Muscle layer of duodenum (tissue), 2 donors: ENCODE data around the gene PAX3.

Source experiments
- H3K27ac ChIP-seq: one replicate; pipeline ENCODE4 v1.7.0; 2013; ENCODE audit warnings: mild to moderate bottlenecking, low read length
- H3K27me3 ChIP-seq: one replicate; pipeline ENCODE4 v1.7.0; 2013; ENCODE audit warnings: low read depth, mild to moderate bottlenecking, control low read depth, low read length
- H3K36me3 ChIP-seq, 2 donors: one replicate each; pipeline ENCODE4 v1.7.0; 2013; ENCODE audit warnings: low read length in 2 of 2, control low read depth in 1 of 2, mild to moderate bottlenecking in 1 of 2; ENCODE audit not compliant: insufficient read depth in 2 of 2, control insufficient read depth in 1 of 2
- H3K4me1 ChIP-seq, 2 donors: one replicate each; pipeline ENCODE4 v1.7.0; 2013; ENCODE audit warnings: low read length in 2 of 2, mild to moderate bottlenecking in 2 of 2, control low read depth in 1 of 2, moderate library complexity in 1 of 2; ENCODE audit not compliant: insufficient read depth in 2 of 2, control insufficient read depth in 1 of 2
- H3K4me3 ChIP-seq, 2 donors: one replicate each; pipeline ENCODE4 v1.7.0; 2013; ENCODE audit warnings: low read length in 2 of 2, low read depth in 1 of 2, mild to moderate bottlenecking in 1 of 2
- H3K9me3 ChIP-seq, 2 donors: one replicate each; pipeline ENCODE4 v1.7.0; 2013; ENCODE audit warnings: low read length in 2 of 2, control low read depth in 1 of 2, mild to moderate bottlenecking in 1 of 2; ENCODE audit not compliant: control insufficient read depth in 1 of 2
- donor health status: healthy.

Gene PAX3

DNA sequence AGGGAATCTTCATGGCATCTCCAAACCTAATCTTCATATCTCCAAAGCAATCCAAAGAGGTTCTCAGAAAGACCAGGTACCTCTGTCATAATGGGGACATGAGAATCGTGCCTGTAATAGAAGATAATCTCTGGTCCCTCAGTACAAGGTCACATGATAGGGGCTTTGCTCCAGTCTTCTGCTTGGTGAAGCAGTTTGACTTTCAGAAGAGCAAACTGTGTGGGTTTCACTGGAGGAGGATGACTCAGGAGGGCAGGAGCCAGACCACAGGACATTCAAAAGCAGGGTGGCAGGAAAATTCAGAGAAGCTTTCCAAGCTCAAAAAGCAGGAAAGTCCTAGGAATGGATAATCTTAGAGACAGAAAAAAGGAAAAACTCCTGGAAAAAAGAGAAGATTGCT lies 10.6 kb upstream of the PAX3 start:
- Histone ChIP-seq H3K4me3 (no peak overlapping the region), H3K27me3 (peaks cover 83% of the 10 kb centered on the region), H3K9me3 (no peaks in the 10 kb centered on the region), H3K27ac (no peak overlapping the region), H3K4me1 (peaks cover 3 to 39% of the 10 kb centered on the region in 2 donors), H3K36me3 (no peaks in the 10 kb centered on the region)

- no peak overlapping the region for H3K27ac ChIP-seq
- H3K9me3 ChIP-seq, result no peaks in the 10 kb centered on the region
- no peak overlapping the region for H3K4me3 ChIP-seq
- peaks cover 90% of the 10 kb centered on the region for H3K27me3 ChIP-seq
- no peaks in the 10 kb centered on the region for H3K36me3 ChIP-seq
- peaks cover 3 to 48% of the 10 kb centered on the region in 2 donors for H3K4me1 ChIP-seq
Measured at GRCh38 chr2:222307978-222308730, 9.4 kb upstream of the PAX3 start.

DNA sequence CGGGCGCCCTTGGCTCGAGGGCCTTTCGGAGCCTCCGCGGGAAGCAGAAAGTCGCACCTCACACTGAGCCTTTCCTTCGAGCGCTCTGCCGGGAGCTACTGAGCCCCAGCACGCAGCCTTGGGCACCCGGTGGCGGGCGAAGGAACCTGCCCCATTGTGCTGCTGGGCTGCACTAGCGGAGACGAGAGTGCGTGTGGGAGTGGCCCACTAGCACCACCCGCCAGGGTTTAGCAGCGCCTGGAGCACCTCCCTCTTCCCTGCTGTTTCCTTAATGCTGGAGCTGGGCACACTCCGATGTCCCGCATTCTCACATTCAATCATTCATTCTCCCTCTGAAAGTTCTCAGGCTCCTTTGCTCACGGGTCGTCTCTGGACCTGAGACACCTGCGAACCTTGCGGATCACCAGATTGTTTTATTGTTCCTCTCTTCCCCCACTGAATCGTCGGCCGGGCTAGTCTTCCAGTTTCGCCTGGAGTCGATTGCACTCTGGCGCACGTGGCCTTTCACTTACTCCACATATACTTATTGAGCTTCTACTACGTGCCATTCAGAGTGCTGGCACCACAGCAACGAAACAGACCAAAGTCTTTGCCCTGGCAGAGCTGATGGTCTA lies 8.5 kb upstream of the PAX3 start:
- H3K27me3 ChIP-seq, result peaks cover 90% of the 10 kb centered on the region
- no peak overlapping the region for H3K4me3 ChIP-seq
- no peak overlapping the region for H3K27ac ChIP-seq
- H3K9me3 ChIP-seq, result no peaks in the 10 kb centered on the region
- H3K4me1 ChIP-seq, result peaks cover 3 to 47% of the 10 kb centered on the region in 2 donors
- no peaks in the 10 kb centered on the region for H3K36me3 ChIP-seq

DNA sequence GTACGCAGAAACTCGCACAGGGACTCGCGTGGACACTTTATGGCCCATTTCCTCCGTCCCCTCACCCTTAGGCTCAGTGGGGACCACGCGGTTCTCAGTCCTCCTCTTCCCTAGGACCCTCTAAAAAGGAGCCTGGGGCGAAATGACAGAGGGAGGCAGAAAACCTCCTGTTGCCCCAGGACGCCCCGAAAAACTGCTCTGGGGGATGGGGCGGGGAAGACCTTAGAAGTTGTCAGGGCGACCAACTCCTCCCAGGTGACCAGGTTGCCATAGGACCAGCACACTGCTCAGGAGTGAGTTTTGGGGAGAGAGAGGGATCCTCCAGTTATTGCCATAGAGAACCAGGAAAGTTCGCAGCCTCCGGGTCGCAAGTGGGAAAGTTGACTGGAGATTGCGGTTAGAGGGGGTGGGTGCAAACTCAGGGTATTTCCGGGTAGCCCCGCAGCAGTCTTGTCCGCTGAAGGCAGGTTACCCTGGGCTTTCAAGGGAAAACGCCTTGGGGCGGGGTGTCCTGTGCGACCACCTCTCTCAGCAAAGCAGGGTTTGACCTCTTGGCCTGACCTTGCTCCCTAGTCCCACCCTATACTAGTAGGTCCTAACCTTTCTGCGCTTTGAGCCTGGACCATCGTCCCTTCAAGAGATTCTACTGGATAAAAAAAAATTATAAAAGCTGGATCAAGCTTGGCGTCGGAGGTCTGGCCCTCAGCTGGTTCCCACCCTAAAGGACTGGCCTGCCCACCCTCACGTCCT lies 7.8 kb upstream of the PAX3 start:
- peaks cover 3 to 47% of the 10 kb centered on the region in 2 donors for H3K4me1 ChIP-seq
- H3K36me3 ChIP-seq, result no peaks in the 10 kb centered on the region
- H3K9me3 ChIP-seq, result no peaks in the 10 kb centered on the region
- H3K27me3 ChIP-seq, result peaks cover 90% of the 10 kb centered on the region
- no peak overlapping the region for H3K27ac ChIP-seq
- H3K4me3 ChIP-seq, result peak overlapping the region; percentile 62 to 80

DNA sequence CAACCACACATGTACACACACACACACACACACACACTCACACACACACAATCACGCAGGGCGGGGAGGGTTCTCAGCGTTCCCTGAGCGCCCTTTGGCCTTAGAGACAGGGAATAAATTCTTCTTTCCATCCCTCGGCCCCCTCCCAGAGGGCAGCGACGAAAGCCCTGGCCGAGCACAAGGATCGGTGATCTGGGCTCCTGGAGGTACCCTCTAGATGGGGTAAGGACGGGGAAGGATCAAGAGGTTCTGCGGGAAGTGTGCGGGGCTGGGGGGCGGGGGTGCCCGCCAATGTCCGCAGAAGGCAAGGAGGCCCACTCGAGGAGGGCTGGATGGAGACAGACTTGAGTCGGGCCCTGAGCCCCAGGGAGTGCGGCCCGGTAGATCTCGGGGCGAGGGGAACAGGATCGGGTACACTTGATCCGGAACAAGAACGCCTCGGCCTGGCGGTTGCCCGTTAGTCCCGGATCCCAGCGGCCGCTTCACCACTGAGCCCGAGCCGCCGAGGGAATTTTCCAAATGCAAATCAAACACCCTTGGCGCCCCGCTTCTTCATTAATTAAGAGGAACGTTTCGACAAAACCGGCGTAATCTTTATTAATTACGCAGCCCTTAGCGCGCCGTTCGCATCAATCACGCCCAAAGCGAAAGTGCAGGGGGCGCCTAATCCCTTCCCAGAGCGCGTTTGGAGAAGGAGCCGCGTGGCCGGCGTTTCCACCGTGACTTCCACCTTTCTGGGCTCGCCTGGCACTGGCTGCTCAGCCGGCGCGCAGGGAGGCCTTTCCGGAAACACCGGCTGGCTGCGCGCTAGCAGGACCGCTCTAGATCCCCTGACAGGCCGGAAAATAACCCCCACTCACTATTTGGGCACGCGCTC lies 7.0 kb upstream of the PAX3 start:
- no peaks in the 10 kb centered on the region for H3K36me3 ChIP-seq
- peaks cover 3 to 52% of the 10 kb centered on the region in 2 donors for H3K4me1 ChIP-seq
- peak overlapping the region; percentile 62 to 80 for H3K4me3 ChIP-seq
- no peaks in the 10 kb centered on the region for H3K9me3 ChIP-seq
- peaks cover 90% of the 10 kb centered on the region for H3K27me3 ChIP-seq
- H3K27ac ChIP-seq, result no peak overlapping the region

DNA sequence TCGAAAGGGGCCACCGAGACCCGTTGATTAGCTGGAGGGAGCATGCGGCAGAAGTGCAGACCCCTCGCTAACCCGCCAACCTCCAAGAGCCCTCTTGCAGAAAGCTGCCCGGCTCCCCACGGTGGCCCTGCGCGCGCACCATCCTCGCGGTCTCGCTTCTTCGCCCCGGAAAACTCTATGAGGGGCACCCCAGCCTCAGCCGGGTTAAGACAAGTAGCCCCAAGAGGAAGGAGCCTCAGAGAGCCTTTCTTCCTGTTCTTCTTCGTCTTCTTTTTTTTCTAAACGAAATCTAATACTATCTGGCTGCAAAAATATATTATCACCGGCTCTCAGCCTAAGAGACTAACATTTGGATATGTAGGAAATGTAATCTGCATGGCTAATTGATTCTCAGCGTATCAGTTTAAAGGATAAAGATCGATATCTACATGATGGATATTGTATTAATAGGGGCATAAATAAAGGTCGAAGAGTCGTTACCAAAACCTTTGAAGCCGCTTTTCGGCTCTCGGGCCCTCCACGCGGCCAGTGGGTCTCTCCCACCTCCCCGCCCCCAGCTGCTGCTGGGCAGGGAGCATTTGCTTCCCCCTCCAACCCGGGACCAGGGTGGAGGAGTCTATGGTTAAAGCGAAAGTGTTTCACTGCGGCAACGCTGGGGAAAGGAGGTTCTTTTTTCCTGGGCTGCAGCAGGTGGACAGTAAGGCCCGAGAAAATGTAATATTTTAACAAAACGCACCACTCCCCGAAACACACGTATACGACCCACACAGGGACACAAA lies 6.1 kb upstream of the PAX3 start:
- H3K4me3 ChIP-seq, result peak overlapping the region; percentile 62 to 80
- no peaks in the 10 kb centered on the region for H3K9me3 ChIP-seq
- peaks cover 90% of the 10 kb centered on the region for H3K27me3 ChIP-seq
- H3K27ac ChIP-seq, result no peak overlapping the region
- H3K4me1 ChIP-seq, result peaks cover 3 to 53% of the 10 kb centered on the region in 2 donors
- H3K36me3 ChIP-seq, result no peaks in the 10 kb centered on the region

GRCh38 chr2:222303828-222304736 lies 5.3 kb upstream of the PAX3 start:
- Histone ChIP-seq H3K9me3 (no peaks in the 10 kb centered on the region), H3K27me3 (peaks cover 95% of the 10 kb centered on the region), H3K27ac (no peak overlapping the region), H3K4me1 (peaks cover 3 to 58% of the 10 kb centered on the region in 2 donors), H3K4me3 (peak overlapping the region in 1 of 2 donors; percentile 80), H3K36me3 (no peaks in the 10 kb centered on the region)

GRCh38 chr2:222303045-222303827 lies 4.4 kb upstream of the PAX3 start:
- peaks cover 3 to 66% of the 10 kb centered on the region in 2 donors for H3K4me1 ChIP-seq
- no peak overlapping the region for H3K4me3 ChIP-seq
- no peaks in the 10 kb centered on the region for H3K9me3 ChIP-seq

DNA sequence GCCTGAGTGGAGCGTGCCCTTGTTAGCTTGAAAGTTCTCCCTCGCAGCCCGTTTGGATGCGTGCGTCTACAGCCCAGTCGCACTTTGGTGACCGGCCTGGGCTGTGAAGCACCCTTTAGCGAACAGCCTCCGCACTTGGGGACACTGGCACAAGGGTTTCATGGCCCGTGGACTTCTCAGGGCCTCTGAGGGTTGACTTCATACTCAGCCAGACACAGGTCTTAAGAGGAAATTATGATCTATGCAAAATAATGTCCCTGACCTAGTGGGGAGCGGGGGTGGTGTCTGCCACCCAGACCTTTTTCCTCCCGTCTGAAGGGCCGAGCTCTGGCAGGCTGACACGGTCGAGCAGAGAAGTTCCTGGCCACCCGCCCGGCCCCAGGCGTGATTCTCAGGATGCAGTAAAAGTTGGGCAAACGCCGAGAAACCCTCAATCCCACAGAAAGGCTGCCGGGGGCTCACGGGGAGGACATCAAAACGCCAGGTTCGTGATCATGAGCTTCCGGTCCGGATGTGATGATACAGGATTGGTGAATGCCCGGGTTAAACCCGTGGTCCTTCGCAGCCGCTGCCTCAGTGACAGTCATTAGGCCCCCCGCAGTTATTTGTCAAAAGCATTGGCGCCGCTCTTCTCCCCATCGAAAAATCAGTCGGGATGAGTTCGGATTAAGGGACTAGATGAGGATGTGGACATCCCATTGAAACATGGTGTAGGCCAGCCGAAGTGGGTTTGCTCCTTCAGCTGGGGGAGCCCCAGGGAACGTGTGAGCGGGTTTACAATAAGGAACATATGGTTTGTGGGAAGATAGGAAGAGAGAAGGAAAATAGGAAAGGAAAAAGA lies 3.6 kb upstream of the PAX3 start:
- Histone ChIP-seq H3K4me3 (no peak overlapping the region), H3K9me3 (no peaks in the 10 kb centered on the region), H3K36me3 (no peaks in the 10 kb centered on the region), H3K27me3 (peaks cover 97% of the 10 kb centered on the region), H3K4me1 (peaks cover 3 to 69% of the 10 kb centered on the region in 2 donors), H3K27ac (no peak overlapping the region)

More at GRCh38 chr2:222303045-222303827, 4.4 kb upstream of the PAX3 start:
- H3K27me3 ChIP-seq, result peaks cover 98% of the 10 kb centered on the region
- H3K36me3 ChIP-seq, result no peaks in the 10 kb centered on the region
- H3K27ac ChIP-seq, result no peak overlapping the region
